ENCODE measurements around the gene FKBP2. TPM values are rescaled to one million over a fixed set of nuclear protein-coding genes. Genes with fewer than 3 reads are reported as not detected.

FKBP2 gene
- total RNA-seq, 4 donors from 2014 or later, result 38.2 to 101 (median 57.8) TPM

DNA sequence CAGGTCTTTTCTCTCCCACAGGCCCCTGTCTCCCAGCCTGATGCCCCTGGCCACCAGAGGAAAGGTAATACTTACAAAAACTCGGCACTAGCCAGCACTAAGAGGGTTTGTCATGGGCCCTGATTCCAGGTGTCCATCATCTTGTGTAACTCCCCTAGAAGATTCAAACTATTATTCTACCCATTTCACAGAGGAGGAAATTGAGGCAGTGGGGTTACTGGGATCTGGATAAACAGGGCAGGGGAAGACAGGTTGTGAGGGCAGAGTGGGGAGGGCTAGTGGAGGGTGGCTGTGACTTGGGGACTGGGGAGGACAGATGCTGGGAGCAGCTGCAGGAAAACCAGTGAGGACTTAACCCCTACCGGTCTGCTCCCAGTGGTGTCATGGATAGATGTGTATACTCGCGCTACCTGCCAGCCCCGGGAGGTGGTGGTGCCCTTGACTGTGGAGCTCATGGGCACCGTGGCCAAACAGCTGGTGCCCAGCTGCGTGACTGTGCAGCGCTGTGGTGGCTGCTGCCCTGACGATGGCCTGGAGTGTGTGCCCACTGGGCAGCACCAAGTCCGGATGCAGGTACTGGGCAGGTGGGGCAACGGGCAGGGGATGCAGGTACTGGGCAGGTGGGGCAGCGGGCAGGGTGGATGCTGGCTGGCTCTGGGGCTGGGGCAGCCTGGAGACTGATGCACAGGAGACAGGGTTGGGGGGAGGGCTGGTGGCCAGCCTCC is 5.3 kb upstream of the FKBP2 start:
- Histone ChIP-seq H3K4me1 (peaks cover 0 to 64% (median 34%) of the 10 kb centered on the region in 4 donors), H3K27me3 (no peaks in the 10 kb centered on the region), H3K9me3 (no peaks in the 10 kb centered on the region), H3K4me3 (peak overlapping the region in 2 of 4 donors; percentile 79 to 90), H3K36me3 (peaks cover 0 to 33% (median 4%) of the 10 kb centered on the region in 3 donors), H3K27ac (peak overlapping the region in 3 of 4 donors; percentile 86 to 94 (median 92))
- no peak for TF ChIP-seq EP300 (IDR thresholded peaks at IDR 0.05)
- TF ChIP-seq, protein P1, sequence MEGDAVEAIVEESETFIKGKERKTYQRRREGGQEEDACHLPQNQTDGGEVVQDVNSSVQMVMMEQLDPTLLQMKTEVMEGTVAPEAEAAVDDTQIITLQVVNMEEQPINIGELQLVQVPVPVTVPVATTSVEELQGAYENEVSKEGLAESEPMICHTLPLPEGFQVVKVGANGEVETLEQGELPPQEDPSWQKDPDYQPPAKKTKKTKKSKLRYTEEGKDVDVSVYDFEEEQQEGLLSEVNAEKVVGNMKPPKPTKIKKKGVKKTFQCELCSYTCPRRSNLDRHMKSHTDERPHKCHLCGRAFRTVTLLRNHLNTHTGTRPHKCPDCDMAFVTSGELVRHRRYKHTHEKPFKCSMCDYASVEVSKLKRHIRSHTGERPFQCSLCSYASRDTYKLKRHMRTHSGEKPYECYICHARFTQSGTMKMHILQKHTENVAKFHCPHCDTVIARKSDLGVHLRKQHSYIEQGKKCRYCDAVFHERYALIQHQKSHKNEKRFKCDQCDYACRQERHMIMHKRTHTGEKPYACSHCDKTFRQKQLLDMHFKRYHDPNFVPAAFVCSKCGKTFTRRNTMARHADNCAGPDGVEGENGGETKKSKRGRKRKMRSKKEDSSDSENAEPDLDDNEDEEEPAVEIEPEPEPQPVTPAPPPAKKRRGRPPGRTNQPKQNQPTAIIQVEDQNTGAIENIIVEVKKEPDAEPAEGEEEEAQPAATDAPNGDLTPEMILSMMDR (IDR thresholded peaks at IDR 0.05), result no peak
- no peak for TF ChIP-seq POLR2A (IDR thresholded peaks at IDR 0.05)
- WGBS, 2 donors, result 76 to 80% methylated on average over 2 to 12 of the region's 12 CpGs
- no peak for DNase-seq (ENCODE audit: low spot score in 2 of 2)

DNA sequence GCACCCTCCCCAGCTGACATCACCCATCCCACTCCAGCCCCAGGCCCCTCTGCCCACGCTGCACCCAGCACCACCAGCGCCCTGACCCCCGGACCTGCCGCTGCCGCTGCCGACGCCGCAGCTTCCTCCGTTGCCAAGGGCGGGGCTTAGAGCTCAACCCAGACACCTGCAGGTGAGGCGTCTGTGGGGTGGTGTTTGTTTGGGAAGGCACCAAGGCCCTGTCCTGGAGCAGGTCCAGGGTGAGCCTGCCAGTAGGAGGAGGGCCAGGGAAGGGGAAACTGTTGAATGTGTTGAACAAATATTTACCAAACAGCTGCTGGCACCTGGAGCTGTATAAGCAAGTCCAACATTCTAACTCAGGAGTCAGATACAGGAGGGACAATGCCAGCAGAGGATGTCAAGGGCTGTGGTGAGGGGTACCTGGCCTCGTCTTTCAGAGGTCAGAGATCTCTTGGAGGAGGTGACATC is 3.4 kb upstream of the FKBP2 start:
- Histone ChIP-seq H3K36me3 (peaks cover 0 to 33% (median 4%) of the 10 kb centered on the region in 3 donors), H3K4me3 (no peak overlapping the region), H3K27ac (peak overlapping the region in 2 of 4 donors; percentile 11 to 19), H3K4me1 (peaks cover 0 to 52% (median 36%) of the 10 kb centered on the region in 4 donors), H3K9me3 (no peaks in the 10 kb centered on the region), H3K27me3 (no peaks in the 10 kb centered on the region)
- DNase-seq (ENCODE audit: low spot score in 2 of 2), result no peak
- WGBS, 2 donors, result 71 to 72% methylated on average over 12 of the region's 12 CpGs
- TF ChIP-seq EP300 (IDR thresholded peaks at IDR 0.05), result no peak
- no peak for TF ChIP-seq POLR2A (IDR thresholded peaks at IDR 0.05)
- TF ChIP-seq, protein P1 (IDR thresholded peaks at IDR 0.05), result no peak

DNA sequence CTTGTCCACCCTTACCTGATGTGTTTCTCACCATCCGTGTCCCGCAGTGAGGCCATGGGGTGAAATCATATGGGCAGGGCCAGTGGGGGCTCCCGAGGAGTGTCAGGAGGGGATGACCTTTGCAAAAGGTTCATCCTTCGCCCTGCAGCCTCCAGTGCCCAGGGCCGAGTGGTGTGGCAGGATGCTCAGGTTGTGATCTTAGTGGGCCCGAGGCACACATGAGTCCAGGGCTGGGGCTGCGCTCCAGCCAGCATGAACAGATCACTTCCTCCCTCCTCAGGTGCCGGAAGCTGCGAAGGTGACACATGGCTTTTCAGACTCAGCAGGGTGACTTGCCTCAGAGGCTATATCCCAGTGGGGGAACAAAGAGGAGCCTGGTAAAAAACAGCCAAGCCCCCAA is 2.8 kb upstream of the FKBP2 start:
- Histone ChIP-seq H3K27me3 (no peaks in the 10 kb centered on the region), H3K27ac (peak overlapping the region in 2 of 4 donors; percentile 26 to 95), H3K36me3 (peaks cover 0 to 36% (median 4%) of the 10 kb centered on the region in 3 donors), H3K4me1 (peaks cover 0 to 52% (median 40%) of the 10 kb centered on the region in 4 donors), H3K4me3 (no peak overlapping the region), H3K9me3 (no peaks in the 10 kb centered on the region)
- WGBS, 2 donors, result 88 to 96% methylated on average over 8 to 9 of the region's 9 CpGs
- TF ChIP-seq POLR2A (IDR thresholded peaks at IDR 0.05) (no peak), EP300 (IDR thresholded peaks at IDR 0.05) (no peak)
- no peak for DNase-seq (ENCODE audit: low spot score in 2 of 2)

DNA sequence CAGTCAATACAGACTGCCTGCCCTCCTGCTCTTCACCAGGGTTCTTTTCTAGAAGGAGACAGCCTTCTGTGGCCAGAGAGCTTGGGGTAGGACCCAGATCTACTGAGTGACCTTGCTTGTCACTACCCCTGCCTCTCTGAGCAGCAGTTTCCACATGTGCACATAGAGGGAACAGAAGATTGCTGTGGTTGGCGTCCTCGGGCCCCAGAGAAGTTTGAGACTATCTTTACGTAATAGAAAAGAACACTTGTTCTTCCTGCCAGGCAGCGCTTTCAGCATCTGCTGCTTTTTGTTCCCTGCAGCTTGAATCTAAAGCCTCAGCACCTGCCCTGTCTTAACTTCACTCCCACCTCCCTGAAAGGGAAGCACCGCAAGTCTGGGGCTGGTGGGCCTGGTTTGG is 1.9 kb upstream of the FKBP2 start:
- TF ChIP-seq, protein P1 (IDR thresholded peaks at IDR 0.05), result no peak
- TF ChIP-seq EP300 (IDR thresholded peaks at IDR 0.05) (no peak), POLR2A (IDR thresholded peaks at IDR 0.05) (no peak)
- H3K36me3 ChIP-seq, result peaks cover 0 to 46% (median 4%) of the 10 kb centered on the region in 3 donors
- no peaks in the 10 kb centered on the region for H3K9me3 ChIP-seq
- no peak overlapping the region for H3K4me3 ChIP-seq
- H3K27me3 ChIP-seq, result no peaks in the 10 kb centered on the region
- H3K4me1 ChIP-seq, result peaks cover 0 to 51% (median 35%) of the 10 kb centered on the region in 4 donors
- peak overlapping the region in 2 of 4 donors; percentile 95 to 100 for H3K27ac ChIP-seq
- DNase-seq (ENCODE audit: low spot score in 2 of 2), result no peak
- 72 to 82% methylated on average over 5 of the region's 5 CpGs for WGBS, 2 donors

DNA sequence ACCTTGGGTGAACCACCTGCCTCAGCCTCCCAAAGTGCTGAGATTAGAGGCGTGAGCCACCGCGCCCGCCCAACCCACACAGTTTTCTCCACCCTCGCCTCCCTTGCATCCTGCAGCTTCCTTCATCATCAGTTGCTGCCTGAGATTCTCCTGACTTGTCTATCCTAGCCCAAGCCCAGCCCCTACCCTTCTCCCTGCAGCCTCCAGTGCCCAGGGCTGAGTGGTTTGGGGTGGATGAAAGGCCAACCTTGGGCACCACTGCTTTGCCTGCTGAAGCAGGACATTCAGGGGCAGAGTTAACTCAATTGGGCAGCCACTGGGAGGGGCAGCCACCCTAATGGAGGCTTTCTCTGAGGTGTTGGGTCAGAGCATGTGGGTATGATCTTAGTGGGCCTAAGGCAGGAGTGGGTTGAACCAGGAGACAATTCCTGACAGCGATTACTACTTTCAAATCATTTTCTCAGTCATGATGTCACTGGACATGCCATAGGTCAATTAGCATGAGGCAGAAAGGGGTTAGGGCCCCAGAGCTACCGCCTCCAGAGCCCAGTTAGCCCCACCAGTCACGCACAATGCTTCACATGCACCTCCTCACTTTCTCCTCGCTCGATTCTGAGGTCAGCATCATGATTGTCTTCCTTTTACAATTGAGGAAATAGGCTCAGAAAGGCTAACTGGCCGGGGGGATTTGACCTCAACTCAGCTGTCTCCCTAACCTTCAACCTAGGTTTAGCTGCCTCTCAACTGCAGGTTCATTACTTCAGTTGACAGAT is 1.0 kb upstream of the FKBP2 start:
- Histone ChIP-seq H3K27ac (peak overlapping the region; percentile 95 to 100 (median 100)), H3K36me3 (peaks cover 0 to 51% (median 4%) of the 10 kb centered on the region in 3 donors), H3K4me3 (peak overlapping the region; percentile 55 to 91 (median 82)), H3K27me3 (no peaks in the 10 kb centered on the region), H3K4me1 (peaks cover 0 to 54% (median 35%) of the 10 kb centered on the region in 4 donors), H3K9me3 (no peaks in the 10 kb centered on the region)
- no peak for TF ChIP-seq POLR2A (IDR thresholded peaks at IDR 0.05)
- TF ChIP-seq, protein P1 (IDR thresholded peaks at IDR 0.05), result no peak
- TF ChIP-seq EP300 (IDR thresholded peaks at IDR 0.05), result no peak
- 74 to 83% methylated on average over 11 of the region's 11 CpGs for WGBS, 2 donors
- no peak for DNase-seq (ENCODE audit: low spot score in 2 of 2)
